ENCODE measurements around the gene GPRASP3.
"Not testable (repeated sequence)": the region's sequence is repeated elsewhere in the genome, so short reads cannot be mapped to it uniquely, and the experiment has no call there.

DNA sequence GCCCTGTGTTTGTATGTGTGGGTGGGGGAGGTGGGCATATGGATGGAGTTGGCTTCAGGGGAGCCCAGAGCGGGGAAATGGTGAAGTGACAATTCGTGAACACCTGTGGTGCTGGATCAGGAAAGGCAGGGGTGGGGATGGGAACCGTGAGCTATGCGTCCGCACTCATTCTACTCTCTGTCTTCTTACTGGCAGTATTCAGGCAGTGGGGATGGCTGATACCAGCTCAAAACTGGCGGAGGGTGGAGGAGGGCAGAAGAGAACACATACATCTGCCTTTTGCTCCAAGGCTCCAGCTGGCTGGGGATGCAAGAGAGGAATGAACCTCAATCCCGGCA lies 595 bp downstream of the GPRASP3 start:
- TF ChIP-seq ZNF274 (IDR thresholded peaks at IDR 0.05; ENCODE audit: low read depth, low read length); YY1 (IDR thresholded peaks at IDR 0.05; ENCODE audit: insufficient read depth, insufficient read length): not testable (repeated sequence)
